NB4 (cell line): ENCODE results near the gene SPATA2.
A peak's percentile ranks its signal among the peaks of the same experiment; 100 is the strongest.

Experiments used
- DNase-seq: peaks from one replicate; pipeline ENCODE4 v3.0.0; 2010; ENCODE audit warnings: low read depth
- H3K4me3 ChIP-seq: one replicate; pipeline ENCODE4 v1.5.1; 2011; ENCODE audit warnings: mild to moderate bottlenecking, low read depth, low read length, moderate library complexity
- MYC ChIP-seq: IDR thresholded peaks from 2 replicates; pipeline ENCODE4 v1.6.1; 2011; ENCODE audit warnings: low read depth, low read length
- POLR2A ChIP-seq: IDR thresholded peaks from 2 replicates; pipeline ENCODE4 v1.6.1; 2011; ENCODE audit warnings: mild to moderate bottlenecking; ENCODE audit not compliant: insufficient read length; ENCODE audit errors: extremely low read depth
- TF ChIP-seq, protein P1 (sequence below): IDR thresholded peaks from 2 replicates; pipeline ENCODE4 v1.6.1; 2011; ENCODE audit warnings: low read depth, low read length
- TF ChIP-seq, protein P2 (sequence below): IDR thresholded peaks from one replicate; pipeline ENCODE4 v1.5.1; 2012; ENCODE audit warnings: low read depth, low read length

The SPATA2 gene

GRCh38 chr20:49914310-49915117 is 815 bp downstream of the SPATA2 start:
- peak overlapping the region; percentile 96 for H3K4me3 ChIP-seq
- peak; percentile 57 for DNase-seq
- TF ChIP-seq, protein P1, sequence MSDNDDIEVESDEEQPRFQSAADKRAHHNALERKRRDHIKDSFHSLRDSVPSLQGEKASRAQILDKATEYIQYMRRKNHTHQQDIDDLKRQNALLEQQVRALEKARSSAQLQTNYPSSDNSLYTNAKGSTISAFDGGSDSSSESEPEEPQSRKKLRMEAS = no peak
- TF ChIP-seq, protein P2, sequence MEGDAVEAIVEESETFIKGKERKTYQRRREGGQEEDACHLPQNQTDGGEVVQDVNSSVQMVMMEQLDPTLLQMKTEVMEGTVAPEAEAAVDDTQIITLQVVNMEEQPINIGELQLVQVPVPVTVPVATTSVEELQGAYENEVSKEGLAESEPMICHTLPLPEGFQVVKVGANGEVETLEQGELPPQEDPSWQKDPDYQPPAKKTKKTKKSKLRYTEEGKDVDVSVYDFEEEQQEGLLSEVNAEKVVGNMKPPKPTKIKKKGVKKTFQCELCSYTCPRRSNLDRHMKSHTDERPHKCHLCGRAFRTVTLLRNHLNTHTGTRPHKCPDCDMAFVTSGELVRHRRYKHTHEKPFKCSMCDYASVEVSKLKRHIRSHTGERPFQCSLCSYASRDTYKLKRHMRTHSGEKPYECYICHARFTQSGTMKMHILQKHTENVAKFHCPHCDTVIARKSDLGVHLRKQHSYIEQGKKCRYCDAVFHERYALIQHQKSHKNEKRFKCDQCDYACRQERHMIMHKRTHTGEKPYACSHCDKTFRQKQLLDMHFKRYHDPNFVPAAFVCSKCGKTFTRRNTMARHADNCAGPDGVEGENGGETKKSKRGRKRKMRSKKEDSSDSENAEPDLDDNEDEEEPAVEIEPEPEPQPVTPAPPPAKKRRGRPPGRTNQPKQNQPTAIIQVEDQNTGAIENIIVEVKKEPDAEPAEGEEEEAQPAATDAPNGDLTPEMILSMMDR = no peak
- no peak for TF ChIP-seq POLR2A
- no peak for TF ChIP-seq MYC

DNA sequence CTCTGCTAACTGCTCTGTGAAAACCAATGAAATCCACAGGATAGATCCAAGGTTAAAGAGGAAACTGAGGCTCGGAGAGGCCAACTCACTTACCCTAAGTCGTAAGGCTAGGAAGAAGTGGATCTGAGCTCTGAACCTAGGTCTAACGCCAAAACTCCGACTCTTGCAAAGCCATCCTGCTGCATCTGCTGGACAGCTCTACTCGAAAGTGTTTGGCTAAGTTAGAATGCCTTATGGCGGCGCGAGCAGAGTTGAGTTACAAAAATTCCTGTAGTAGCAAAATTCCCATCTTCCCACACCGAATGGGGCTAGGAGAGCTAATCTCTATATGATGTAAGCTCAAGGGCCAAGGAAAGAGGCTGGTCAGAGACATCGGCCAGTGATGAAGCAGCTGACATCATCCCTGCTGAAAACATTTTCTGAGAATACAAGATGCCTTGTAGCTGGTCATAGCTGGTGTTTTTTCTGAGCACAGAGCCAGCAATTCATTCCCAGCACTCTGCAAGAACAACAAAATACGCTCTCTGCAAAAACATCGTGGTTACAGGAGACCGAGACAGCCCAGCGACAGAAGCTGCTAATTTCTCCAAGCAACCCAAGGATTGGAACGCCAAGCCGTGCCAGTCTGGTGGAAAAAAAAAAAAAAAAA is 1.8 kb downstream of the SPATA2 start:
- TF ChIP-seq, protein P1 = no peak
- TF ChIP-seq MYC (no peak), POLR2A (no peak)
- TF ChIP-seq, protein P2 = no peak
- DNase-seq = no peak
- H3K4me3 ChIP-seq = peak overlapping the region; percentile 96

- H3K4me3 ChIP-seq = peak overlapping the region; percentile 29
- no peak for DNase-seq
- TF ChIP-seq, protein P1 = no peak
- no peak for TF ChIP-seq MYC
- TF ChIP-seq POLR2A = no peak
- TF ChIP-seq, protein P2 = no peak
Measured at GRCh38 chr20:49910340-49910706, 5.0 kb downstream of the SPATA2 start.

DNA sequence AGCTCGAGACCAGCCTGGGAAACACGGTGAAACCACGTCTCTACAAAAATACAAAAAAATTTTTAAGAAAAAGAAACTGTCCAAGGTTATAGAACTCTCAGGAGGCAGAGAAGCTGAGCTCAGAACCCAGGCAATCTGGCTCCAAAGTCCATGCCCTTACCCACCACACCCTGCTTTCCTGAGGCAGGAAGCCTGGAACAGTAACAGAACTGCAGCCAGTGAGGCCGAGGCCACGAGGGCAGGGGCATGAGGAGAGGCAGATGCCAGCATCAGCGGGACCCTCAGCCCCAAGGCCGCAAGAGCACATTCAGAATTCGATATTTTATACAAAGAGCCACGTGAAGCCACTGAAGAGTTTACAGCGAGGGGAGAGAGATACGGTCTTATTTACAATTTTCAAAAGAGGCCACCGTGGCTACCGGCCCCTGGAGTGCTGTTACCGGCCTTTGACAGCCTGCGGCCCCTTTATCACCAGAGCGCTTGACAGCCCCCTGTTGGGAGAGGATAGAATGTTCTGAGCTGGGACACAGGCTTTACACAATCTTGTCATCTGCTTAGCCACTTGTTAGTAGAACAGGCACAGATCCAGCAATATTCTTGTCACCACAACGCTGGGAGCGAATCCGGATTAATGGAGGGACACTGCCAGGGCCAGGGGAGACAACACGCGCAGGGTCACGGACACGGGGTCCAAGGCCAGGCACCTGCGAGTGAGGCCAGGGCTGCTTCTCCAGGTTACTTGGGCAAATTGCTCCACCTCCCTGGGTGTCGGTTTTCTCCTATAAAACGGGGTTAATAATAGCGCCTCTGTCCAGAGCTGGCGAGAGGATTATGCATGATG is 5.6 kb downstream of the SPATA2 start:
- DNase-seq = peak; percentile 76
- TF ChIP-seq, protein P1 = no peak
- TF ChIP-seq MYC (no peak), POLR2A (no peak)
- TF ChIP-seq, protein P2 = peak; percentile 63
- H3K4me3 ChIP-seq = peak overlapping the region; percentile 22

- no peak overlapping the region for H3K4me3 ChIP-seq
- DNase-seq = no peak
Measured at GRCh38 chr20:49908258-49908565, 7.1 kb downstream of the SPATA2 start.

More at GRCh38 chr20:49908258-49908565, 7.1 kb downstream of the SPATA2 start:
- TF ChIP-seq, protein P1 = no peak
- TF ChIP-seq MYC (no peak), POLR2A (no peak)
- TF ChIP-seq, protein P2 = no peak
